ENCODE measurements around the gene IL36B.

Gene IL36B

DNA sequence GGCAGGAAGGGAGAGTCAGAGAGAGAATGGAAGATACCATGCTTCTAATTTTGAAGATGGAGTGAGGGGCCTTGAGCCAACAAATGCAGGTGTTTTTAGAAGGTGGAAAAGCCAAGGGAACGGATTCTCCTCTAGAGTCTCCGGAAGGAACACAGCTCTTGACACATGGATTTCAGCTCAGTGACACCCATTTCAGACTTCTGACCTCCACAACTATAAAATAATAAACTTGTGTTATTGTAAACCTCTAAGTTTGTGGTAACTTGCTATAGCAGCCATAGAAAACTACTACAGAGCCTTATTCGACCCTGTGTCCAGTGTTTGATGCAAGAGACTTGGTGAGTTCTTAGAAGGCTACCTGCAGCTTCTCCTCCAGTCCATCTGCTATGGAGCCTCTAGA is 22.9 kb upstream of the IL36B start:
- no peak for DNase-seq (ENCODE audit: low read depth)

DNA sequence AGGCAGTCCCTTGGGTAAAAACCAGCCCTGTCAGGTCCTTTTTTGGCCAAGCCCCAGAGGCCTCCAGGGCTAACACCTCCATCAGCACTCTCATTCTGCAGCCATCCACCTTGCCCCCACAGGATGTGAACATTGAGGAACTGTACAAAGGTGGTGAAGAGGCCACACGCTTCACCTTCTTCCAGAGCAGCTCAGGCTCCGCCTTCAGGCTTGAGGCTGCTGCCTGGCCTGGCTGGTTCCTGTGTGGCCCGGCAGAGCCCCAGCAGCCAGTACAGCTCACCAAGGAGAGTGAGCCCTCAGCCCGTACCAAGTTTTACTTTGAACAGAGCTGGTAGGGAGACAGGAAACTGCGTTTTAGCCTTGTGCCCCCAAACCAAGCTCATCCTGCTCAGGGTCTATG is 22.4 kb upstream of the IL36B start:
- DNase-seq (ENCODE audit: low read depth), result no peak

DNA sequence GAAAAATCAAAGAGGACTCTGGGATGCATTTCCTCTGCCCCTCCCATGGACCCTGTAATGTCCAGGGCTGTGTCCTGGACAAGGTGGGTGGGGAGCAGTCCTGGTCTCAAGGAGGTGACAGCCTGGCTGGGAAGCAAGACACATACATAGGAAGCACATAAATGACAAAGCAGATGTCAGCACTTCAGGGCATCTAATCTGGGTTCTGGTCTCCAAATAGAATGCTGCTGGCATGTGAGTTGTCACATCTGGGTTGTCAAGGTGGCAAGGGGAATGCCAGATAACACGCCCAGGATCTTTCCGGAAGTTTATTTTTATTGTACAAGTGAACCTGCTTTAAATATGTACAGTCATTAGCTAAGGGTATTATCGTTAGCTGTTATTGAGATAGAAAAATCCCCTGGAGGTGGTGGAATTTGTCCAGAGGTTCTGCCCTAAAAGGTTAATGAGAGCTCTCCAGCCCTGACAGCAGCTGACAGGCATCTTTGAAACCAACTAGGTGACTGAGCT is 20.7 kb upstream of the IL36B start:
- DNase-seq (ENCODE audit: low read depth), result no peak

DNA sequence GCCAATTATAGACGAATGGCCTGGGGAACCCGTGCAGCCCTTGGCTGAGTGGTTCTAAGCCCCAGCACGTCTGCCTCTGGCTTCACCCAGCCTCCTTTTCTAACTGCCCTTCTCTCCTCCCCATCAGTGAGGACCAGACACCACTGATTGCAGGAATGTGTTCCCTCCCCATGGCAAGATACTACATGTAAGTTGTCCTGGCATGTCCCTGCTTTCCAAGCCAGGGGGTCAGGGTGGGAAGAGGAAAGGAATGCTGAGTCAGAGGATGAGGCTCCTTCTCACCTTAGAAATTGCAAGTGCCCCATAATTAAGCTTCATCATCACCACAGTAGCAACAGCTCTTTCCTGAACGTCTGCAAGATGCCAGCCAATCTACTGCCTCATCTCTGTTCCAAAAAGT is 19.9 kb upstream of the IL36B start:
- DNase-seq (ENCODE audit: low read depth), result no peak

DNA sequence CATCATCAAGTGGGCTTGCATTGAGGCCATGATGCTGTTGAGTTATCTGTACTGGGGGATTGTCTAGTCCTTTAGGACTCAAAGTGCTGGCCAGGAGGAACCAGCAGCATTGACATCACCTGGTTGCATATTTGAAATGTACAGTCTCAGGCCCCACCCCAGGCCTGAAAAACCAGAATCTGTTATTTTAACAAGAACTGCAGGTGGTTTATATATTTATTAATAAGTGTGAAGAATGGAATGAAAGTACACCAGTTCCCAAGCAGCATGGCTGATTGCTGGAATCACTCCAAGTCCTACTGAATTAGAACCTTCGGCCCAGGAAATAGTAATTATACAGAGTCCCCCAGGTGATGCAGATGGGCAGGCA is 17.9 kb upstream of the IL36B start:
- DNase-seq (ENCODE audit: low read depth), result no peak

DNA sequence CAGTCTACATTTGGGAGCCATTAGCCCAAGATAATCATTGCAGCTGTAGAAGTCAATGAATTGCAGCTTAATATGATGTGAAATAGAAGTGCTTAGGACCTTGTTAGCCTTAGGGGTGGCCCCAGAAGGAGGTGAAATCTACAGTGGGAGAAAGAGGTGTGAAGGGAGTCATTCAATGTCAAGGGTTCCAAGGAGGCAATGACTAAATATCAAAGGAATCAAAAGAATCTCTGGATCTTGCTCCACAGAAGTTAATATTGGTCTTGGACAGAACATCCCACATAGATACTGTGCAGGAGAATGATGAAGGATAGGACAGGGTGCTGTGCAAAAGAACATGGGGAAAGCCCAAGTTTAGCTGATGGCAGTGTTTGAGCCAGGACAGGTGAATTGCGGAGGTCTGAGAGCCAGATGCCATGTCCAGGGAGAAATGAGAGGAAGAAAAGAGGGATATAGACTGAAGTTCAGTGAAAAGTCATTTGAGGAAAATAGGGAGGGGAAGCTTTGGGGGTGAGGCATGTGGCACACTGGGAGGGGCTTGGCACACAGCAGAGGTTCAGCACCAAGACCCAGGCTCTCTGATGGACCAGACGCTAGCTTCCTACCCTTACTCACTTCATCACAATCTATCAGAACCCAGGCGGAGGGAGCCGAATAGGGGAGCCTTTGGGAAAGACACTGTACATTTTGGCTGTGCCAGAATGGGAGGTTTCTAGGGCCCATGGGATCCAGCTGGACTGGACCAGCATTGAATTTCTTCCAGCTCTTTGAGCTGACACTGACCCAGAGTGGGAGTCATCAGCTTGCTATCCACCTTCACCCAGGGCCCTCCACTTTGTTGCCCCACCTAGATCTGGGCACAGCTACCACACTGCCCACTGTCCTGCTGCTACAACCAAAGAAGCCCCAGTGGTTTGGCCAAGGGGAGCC is 17.3 kb upstream of the IL36B start:
- no peak for DNase-seq (ENCODE audit: low read depth)

DNA sequence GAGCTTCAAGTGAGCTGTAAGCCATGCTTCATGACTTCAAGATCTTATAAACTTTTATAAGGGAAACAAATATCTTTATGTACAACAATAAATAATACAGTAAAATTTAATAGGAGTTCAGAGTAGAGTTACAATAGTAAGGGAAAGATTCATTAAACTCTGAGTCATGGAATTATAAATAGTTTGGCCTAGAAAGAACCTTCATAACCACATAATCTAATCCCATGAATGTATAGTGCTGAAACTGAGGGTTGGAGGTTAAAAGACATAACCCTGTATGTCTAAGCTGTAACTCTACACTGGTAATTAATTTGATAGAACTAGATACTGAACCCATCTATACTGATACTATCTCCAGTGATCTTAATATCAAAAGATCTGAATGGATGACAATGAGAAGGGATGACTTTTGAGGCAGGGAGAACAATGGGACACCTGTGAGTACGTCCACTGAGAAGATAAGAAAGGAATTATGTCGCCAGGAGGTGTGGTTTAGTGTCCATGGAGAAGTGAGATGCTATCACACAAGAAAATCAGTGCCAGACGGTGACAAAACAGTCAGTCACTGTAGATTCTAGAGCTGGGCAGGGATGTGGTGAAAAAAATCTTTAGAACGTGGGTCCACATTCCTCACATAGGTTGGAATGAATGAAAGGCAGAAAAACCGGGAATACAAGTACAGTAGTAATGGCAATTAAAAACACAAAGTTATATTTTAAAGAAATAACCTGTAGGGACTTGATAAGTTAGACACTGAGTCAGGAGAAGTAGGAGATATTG is 16.2 kb upstream of the IL36B start:
- DNase-seq (ENCODE audit: low read depth), result no peak

DNA sequence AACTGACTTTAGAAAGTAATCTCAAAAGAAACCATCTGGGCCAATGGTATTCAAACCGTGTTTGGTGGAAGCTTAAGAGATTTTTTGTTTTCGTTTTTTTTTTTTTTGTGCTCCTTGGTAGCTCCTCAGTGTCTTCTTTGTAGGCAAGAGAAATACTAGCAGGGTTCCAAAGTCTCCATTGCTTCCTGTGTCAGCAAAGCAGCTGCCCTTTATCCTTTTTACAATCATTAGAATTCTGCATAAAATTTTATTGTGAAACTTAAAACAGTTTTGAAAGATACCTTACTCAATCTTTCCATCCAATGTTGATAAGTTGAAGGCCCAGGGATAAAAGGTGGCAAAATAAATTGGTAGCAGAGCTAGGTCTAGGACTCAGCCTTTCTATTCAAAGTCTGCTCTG is 15.6 kb upstream of the IL36B start:
- no peak for DNase-seq (ENCODE audit: low read depth)

DNA sequence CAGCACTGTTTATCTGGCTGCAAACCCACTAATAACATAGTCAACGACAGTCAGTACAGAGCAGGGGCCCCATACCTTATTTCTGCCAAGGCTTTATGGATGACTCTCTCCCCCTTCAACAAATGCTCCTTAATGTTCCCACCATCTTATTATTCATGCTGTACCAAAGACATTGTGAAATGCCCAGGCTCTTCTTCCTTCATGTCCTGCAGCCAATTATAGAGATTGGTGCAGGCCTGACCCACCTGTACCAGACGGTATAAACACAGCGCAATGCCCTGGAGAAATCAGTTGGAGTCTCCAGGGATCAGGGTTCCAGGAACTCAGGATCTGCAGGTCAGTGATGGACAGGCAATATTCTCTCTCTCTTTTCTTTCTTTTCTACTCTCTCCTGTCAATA is 15.0 kb upstream of the IL36B start, which contains the start of gene IL1F10:
IL1F10 (plus strand) TSS at position 290 of the 400 bp plus-strand sequence. CDS start 4,769 bp downstream, outside the sequence.
- DNase-seq (ENCODE audit: low read depth), result no peak

DNA sequence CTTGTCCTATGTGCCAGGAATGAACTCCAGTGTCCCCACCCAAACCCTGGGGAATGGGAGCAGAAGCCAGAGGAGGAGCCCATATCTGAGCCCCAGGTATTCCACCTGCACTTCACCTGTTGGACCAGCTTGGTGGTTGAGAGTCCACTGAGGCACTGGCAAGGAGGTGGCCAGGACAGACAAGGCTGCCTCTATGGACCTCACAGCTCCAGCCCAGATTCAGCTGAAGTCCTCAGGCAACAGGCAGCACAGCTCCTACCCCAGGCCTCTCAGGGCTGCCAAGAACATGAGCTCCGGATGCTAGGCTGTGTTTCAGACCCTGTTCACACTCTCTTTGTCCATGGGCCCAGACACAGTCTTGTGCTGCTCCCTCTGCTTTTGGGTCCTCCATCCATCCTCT is 12.2 kb upstream of the IL36B start:
- DNase-seq (ENCODE audit: low read depth), result no peak

DNA sequence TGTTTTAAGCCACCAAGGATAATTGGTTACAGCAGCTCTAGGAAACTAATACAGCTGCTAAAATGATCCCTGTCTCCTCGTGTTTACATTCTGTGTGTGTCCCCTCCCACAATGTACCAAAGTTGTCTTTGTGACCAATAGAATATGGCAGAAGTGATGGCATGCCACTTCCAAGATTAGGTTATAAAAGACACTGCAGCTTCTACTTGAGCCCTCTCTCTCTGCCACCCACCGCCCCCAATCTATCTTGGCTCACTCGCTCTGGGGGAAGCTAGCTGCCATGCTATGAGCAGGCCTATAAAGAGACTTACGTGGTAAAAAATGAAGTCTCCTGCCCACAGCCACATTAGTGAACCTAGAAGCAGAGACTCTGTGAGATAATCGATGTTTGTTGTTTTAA is 11.6 kb upstream of the IL36B start:
- no peak for DNase-seq (ENCODE audit: low read depth)

DNA sequence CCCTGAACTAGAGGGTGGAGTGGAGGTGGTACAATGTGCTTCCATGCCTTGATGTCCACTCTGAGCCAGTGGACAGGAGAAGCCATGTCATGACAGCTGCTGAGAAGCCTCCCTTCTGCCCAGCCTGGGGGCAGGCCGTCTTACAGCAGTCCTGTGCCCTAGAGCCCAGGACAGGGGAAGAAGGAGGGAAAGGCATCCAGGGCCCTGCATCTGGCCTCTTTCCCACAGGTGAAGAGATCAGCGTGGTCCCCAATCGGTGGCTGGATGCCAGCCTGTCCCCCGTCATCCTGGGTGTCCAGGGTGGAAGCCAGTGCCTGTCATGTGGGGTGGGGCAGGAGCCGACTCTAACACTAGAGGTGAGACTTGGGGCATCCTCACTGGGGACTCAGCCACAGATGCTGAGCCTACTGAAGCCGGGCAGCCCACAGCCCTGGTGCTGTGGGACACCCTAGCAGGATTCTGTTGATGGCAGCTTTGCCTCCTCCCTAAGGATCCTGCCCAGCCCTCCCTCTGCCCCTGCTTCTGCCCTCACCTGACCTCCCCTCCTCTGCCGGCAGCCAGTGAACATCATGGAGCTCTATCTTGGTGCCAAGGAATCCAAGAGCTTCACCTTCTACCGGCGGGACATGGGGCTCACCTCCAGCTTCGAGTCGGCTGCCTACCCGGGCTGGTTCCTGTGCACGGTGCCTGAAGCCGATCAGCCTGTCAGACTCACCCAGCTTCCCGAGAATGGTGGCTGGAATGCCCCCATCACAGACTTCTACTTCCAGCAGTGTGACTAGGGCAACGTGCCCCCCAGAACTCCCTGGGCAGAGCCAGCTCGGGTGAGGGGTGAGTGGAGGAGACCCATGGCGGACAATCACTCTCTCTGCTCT is 9.5 kb upstream of the IL36B start:
- DNase-seq (ENCODE audit: low read depth), result no peak

DNA sequence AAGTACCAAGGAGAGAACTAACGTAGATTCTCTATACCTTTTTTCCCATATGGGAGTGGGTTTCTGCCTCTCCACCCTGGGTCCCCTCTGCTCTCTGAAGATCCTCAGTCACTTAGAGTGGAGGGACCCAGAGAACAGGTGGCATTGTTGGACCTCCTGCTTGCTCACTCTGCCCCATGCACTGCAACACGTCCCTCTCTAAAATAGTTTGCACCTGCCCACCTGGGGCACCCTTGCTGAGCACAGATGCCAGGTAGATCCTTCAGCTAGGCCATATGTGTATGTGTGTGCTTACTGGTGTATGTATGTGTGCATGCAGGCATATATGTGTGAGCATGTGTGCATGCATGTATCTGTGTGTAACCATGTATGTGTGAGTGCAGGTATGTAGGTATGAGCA is 8.6 kb upstream of the IL36B start:
- no peak for DNase-seq (ENCODE audit: low read depth)

DNA sequence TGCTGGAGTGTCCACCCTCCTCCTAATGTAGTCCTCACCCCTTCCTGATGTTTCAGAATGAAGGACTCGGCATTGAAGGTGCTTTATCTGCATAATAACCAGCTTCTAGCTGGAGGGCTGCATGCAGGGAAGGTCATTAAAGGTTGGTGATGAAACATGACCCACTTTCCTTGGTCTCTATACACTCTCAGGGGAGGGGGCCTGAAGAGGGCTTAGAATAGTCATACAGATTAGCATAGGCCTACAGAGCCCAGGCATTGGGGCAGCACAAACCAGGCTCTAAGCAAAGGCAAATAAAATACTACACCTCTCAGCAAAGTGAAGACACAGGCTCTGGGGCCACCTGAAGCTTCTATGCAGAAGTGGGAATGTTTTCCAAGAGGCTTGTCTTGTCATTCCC is 8.1 kb upstream of the IL36B start:
- DNase-seq (ENCODE audit: low read depth), result no peak

DNA sequence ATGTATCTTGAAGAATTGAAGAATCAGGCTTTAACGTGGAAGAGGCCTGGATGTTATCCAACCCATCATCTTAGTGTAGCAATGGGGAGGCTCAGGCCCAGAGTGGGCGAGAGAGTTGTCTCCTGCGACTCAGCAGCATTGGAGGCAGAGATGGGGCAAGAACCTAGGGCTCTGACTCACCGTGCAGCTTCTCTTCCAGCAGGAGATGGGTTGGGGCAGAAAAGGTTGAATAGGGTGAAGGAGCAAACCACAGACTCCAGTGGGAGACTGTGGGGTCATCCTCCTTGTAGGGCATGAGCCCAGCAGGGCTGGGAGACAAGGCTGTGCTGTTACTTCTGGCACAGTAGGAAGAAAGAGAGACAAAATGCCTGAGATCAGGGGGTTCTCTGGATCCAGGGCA is 7.7 kb upstream of the IL36B start:
- no peak for DNase-seq (ENCODE audit: low read depth)

DNA sequence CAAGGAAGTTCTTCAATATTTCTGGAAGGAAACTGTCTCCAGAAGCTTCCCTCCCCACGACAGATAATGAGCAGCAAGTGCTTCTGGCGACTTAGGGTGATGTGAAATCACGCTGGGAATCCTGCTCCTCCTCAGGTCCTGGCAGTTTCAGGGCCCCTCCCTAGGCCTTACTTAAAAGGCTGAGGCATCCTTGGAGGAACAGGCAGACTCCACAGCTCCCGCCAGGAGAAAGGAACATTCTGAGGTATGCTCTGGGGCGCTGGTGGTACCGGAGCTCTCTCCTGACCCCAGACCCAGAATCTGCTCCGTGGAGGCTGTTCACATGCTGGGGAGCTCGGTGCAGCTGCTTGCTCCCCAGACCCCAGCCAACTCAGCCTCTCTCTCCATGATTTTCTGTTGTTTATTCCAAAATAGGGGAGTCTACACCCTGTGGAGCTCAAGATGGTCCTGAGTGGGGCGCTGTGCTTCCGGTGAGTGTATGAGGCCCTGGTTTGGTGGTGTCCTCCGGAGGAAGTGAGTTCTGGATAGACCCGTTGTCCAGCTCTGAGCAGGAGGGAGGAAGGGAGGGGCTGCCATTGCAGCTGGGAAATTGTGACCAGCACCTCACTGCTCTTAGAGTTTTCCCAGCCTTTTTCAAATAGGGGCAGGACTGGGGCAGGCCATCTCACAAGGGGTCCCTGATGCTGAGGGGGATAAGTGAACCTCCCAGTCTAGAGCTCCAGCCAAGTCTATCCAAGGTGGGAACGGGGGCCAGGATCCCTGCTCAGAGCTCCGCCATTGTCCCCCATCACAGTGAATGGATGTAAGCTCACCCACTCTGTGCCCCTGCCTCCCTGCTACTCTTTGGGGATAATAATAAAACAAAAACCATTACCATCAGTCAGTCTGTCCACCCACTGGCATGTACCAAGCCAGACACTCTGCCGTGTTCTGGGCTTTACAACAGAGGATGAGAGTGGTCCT is 6.6 kb upstream of the IL36B start, which contains the start of gene IL36RN:
IL36RN (plus strand) TSS at position 201 of the 963 bp plus-strand sequence; CDS start at position 442, 241 bp downstream.
- DNase-seq (ENCODE audit: low read depth), result no peak

DNA sequence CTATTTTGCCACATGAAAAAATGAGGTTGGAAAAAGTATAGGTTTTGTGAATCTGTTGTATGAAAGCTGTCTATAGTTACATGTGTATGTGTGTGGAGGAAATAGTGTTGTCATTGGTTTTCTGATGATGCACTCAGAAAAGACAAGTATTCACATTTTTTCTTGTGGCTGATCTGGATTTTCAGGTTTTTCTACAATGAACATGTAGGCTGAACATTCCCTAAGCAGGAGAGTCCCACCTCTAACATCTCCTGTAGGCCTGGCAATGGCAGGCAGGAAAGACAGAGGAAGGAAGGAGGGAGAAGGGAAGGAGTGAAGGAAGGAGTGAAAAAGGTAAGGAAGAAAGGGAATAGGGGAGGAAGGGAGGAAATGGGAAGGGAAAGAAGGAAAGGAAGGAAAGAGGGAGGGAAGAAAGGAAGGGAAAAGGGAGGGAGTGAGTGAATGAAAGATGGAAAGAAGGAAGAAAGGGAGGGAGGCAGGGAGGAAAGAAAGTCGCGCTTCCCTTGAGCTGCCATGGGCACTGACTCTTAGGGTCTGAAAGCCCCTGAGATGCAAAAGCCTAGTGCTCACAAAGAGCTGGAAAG is 5.8 kb upstream of the IL36B start:
- no peak for DNase-seq (ENCODE audit: low read depth)

DNA sequence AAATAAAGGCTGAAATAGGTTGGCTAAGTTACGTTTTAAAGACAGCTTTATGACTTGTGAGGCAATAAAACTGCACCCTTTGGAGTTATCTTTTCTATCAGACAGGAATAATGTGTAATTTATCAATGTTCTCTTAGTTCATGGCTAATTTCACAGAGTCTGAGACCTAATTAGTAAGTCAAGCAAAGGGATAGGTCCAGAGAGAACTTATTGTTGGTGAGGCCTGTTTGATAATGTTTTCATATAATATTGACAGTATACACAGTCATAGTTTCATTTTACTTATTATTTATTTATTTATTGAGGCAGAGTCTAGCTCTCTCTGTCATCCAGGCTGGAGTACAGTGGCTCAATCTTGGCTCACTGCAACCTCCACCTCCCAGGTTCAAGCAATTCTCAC is 4.5 kb upstream of the IL36B start:
- DNase-seq (ENCODE audit: low read depth), result no peak

DNA sequence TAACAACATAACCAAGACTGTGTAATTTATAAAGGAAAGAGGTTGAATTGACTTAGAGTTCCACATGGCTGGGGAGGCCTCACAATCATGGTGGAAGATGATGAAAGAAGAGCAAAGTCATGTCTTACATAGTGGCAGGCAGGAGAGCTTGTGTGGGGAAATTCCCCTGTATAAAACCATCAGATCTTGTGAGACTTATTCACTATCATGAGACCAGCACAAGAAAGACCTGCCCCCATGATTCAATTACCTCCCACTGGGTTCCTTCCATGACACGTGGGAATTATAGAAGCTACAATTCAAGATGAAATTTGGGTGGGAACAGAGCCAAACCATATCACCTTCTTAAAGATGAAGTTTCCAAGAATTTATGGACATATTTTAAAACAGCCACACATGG is 3.9 kb upstream of the IL36B start:
- DNase-seq (ENCODE audit: low read depth), result no peak

DNA sequence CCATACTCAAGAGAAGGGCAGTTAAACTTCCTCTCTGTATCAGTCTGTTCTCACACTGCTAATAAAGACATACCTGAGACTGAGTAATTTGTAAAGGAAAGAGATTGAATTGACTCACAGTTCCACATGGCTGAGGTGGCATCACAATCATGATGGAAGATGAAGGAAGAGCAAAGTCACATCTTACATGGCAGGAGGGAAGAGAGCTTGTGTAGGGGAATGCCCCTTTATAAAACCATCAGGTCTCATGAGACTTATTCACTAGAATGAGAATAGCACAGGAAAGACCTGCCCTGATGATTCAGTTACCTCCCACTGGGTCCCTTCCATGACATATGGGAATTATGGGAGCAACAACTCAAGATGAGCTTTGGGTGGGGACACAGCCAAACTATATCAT is 1.4 kb upstream of the IL36B start:
- no peak for DNase-seq (ENCODE audit: low read depth)
